Transverse colon (tissue), 4 donors: ENCODE results near the gene HSBP1L1.
"Not testable (repeated sequence)": the region's sequence is repeated elsewhere in the genome, so short reads cannot be mapped to it uniquely, and the experiment has no call there.

ENCODE experiments used
- CTCF ChIP-seq, 5 experiments: fragments of 200-600 bp in 3 of 5; fragments of 450-650 bp in 2 of 5; sonication (generic) in 3 of 5; IDR thresholded peaks; 1 replicate in 2 of 5; 2 replicates in 3 of 5; pipeline ENCODE4 v1.5.1; 2016 to 2017; ENCODE audit warnings: antibody characterized with exemption in 5 of 5, inconsistent platforms in 3 of 5, mild to moderate bottlenecking in 2 of 5, moderate library complexity in 1 of 5
- POLR2A ChIP-seq: fragments of 450-650 bp; IDR thresholded peaks from one replicate; pipeline ENCODE4 v1.6.1; 2016; ENCODE audit warnings: antibody characterized with exemption, mild to moderate bottlenecking, moderate library complexity
- POLR2AphosphoS5 ChIP-seq, 3 donors: sonication (generic); formaldehyde crosslinking; IDR thresholded peaks; one replicate each; pipeline ENCODE4 v1.6.1; 2016; ENCODE audit warnings: antibody characterized with exemption in 3 of 3

GRCh38 chr18:79999701-80000100 is 35.3 kb downstream of the HSBP1L1 start:
- TF ChIP-seq POLR2A; POLR2AphosphoS5 (IDR thresholded peaks at IDR 0.05); CTCF (IDR thresholded peaks at IDR 0.05): not testable (repeated sequence)
